ENCODE measurements around the gene RAPGEF6. TPM values are rescaled to one million over a fixed set of nuclear protein-coding genes. Genes with fewer than 3 reads are reported as not detected.

Gene RAPGEF6
- total RNA-seq, 2 donors from 2014 or later: 8.6 to 13.0 TPM

GRCh38 chr5:131587541-131587940, 47.5 kb downstream of the RAPGEF6 start:
- WGBS, 2 donors: 80 to 86% methylated on average over 2 of the region's 2 CpGs
- intact Hi-C loops (cut with DNase I): loop anchor here (5.0 kb wide), 1 partner anchor 420 kb away; no protein-coding TSS in a partner anchor

GRCh38 chr5:131581702-131582101, 53.3 kb downstream of the RAPGEF6 start:
- intact Hi-C loops (cut with DNase I): no loop called here
- Histone ChIP-seq H3K36me3 (replicated peaks in 1 of 2; ENCODE audit: insufficient read depth in 1 of 2, low read depth in 2 of 2) (no peaks in the 10 kb centered on the region), H3K4me3 (no peak overlapping the region), H3K27ac (no peak overlapping the region), H3K9me3 (no peaks in the 10 kb centered on the region), H3K27me3 (no peaks in the 10 kb centered on the region), H3K4me1 (no peaks in the 10 kb centered on the region)
- TF ChIP-seq POLR2A (IDR thresholded peaks at IDR 0.05) (no peak), CTCF (IDR thresholded peaks at IDR 0.05) (no peak)
- ATAC-seq (no peak), DNase-seq (no peak)
- 94 to 96% methylated on average over 1 of the region's 1 CpG for WGBS, 2 donors

More at GRCh38 chr5:131587541-131587940, 47.5 kb downstream of the RAPGEF6 start:
- ATAC-seq (no peak), DNase-seq (no peak)
- Histone ChIP-seq H3K4me1 (peaks cover 5% of the 10 kb centered on the region), H3K36me3 (replicated peaks in 1 of 2; ENCODE audit: insufficient read depth in 1 of 2, low read depth in 2 of 2) (no peaks in the 10 kb centered on the region), H3K4me3 (no peak overlapping the region), H3K9me3 (no peaks in the 10 kb centered on the region), H3K27ac (no peak overlapping the region), H3K27me3 (no peaks in the 10 kb centered on the region)
- TF ChIP-seq CTCF (IDR thresholded peaks at IDR 0.05) (no peak), POLR2A (IDR thresholded peaks at IDR 0.05) (no peak)

GRCh38 chr5:131579917-131580671, 54.9 kb downstream of the RAPGEF6 start:
- WGBS, 2 donors: 97 to 98% methylated on average over 16 to 38 of the region's 38 CpGs
- no peak for TF ChIP-seq POLR2A (IDR thresholded peaks at IDR 0.05)
- no peak for TF ChIP-seq CTCF (IDR thresholded peaks at IDR 0.05)

GRCh38 chr5:131575660-131576227, 59.3 kb downstream of the RAPGEF6 start:
- Histone ChIP-seq H3K36me3 (replicated peaks in 1 of 2; ENCODE audit: insufficient read depth in 1 of 2, low read depth in 2 of 2) (no peaks in the 10 kb centered on the region), H3K27ac (no peak overlapping the region), H3K4me3 (no peak overlapping the region), H3K9me3 (no peaks in the 10 kb centered on the region), H3K27me3 (no peaks in the 10 kb centered on the region), H3K4me1 (no peaks in the 10 kb centered on the region)
- intact Hi-C loops (cut with DNase I): no loop called here
- WGBS, 2 donors: 95 to 97% methylated on average over 8 of the region's 8 CpGs
- TF ChIP-seq POLR2A (IDR thresholded peaks at IDR 0.05): no peak
- no peak for TF ChIP-seq CTCF (IDR thresholded peaks at IDR 0.05)
- DNase-seq: no peak
- no peak for ATAC-seq

More at GRCh38 chr5:131579917-131580671, 54.9 kb downstream of the RAPGEF6 start:
- H3K36me3 ChIP-seq (replicated peaks in 1 of 2; ENCODE audit: insufficient read depth in 1 of 2, low read depth in 2 of 2): no peaks in the 10 kb centered on the region
- intact Hi-C loops (cut with DNase I): no loop called here
- no peaks in the 10 kb centered on the region for H3K27me3 ChIP-seq
- H3K9me3 ChIP-seq: no peaks in the 10 kb centered on the region
- H3K27ac ChIP-seq: no peak overlapping the region
- H3K4me1 ChIP-seq: no peaks in the 10 kb centered on the region
- no peak overlapping the region for H3K4me3 ChIP-seq
- no peak for ATAC-seq
- DNase-seq: no peak

Data from body of pancreas (tissue), 4 donors.